IMR-90 (cell line): Measurements from ENCODE around the gene PTGR3.

Source experiments
- CTCF ChIP-seq: conservative IDR thresholded peaks from 2 replicates; pipeline ENCODE4 v1.5.1; 2012; ENCODE audit warnings: mild to moderate bottlenecking, low read depth, low read length, improper control_type of control experiment
- MAFK ChIP-seq: IDR thresholded peaks from 2 replicates; pipeline ENCODE4 v1.6.1; 2012; ENCODE audit warnings: low read depth, low read length, improper control_type of control experiment
- POLR2A ChIP-seq: IDR thresholded peaks from 2 replicates; pipeline ENCODE4 v1.6.1; 2012; ENCODE audit warnings: mild to moderate bottlenecking, low read depth, low read length

- TF ChIP-seq POLR2A, result no peak
- no peak for TF ChIP-seq CTCF
- no peak for TF ChIP-seq MAFK
These were observed 8.9 kb downstream of the PTGR3 start for GRCh38 chr18:75200071-75200470.
